GM23338 (cell line): ENCODE data around the gene KNG1. TPM values are rescaled to one million over a fixed set of nuclear protein-coding genes. Genes with fewer than 3 reads are reported as not detected.

ENCODE experiments used
- ATAC-seq: fragments of 200-7000 bp; cut with Tn5 transposase; 3 replicates; pipeline ENCODE4 v1.9.1; 2020
- DNase-seq: peaks from one replicate; pipeline ENCODE4 v3.0.0-alpha.2; 2015; ENCODE audit warnings: low spot score
- H2AFZ ChIP-seq: fragments of 200-600 bp; sonication (generic); 2 replicates; pipeline ENCODE4 v1.8.0; 2016; ENCODE audit warnings: antibody characterized with exemption, mild to moderate bottlenecking, moderate library complexity
- H3F3A ChIP-seq: fragments of 200-600 bp; sonication (generic); replicated peaks from 2 replicates; pipeline ENCODE4 v1.8.0; 2017; ENCODE audit warnings: antibody characterized with exemption, mixed run types, low read depth
- H3K27ac ChIP-seq: fragments of 200-600 bp; sonication (generic); 2 replicates; pipeline ENCODE4 v1.6.1; 2016; ENCODE audit warnings: low read depth
- H3K27me3 ChIP-seq: fragments of 200-600 bp; sonication (generic); 2 replicates; pipeline ENCODE4 v1.8.0; 2016; ENCODE audit warnings: mild to moderate bottlenecking, mixed run types, moderate library complexity; ENCODE audit not compliant: insufficient read depth
- H3K36me3 ChIP-seq: fragments of 200-600 bp; sonication (generic); 2 replicates; pipeline ENCODE4 v1.8.0; 2016; ENCODE audit warnings: mild to moderate bottlenecking; ENCODE audit not compliant: insufficient read depth
- H3K4me1 ChIP-seq: fragments of 200-600 bp; sonication (generic); 2 replicates; pipeline ENCODE4 v1.8.0; 2016; ENCODE audit warnings: mild to moderate bottlenecking, moderate library complexity; ENCODE audit not compliant: insufficient read depth
- H3K4me2 ChIP-seq: fragments of 200-600 bp; sonication (generic); 2 replicates; pipeline ENCODE4 v1.7.1; 2017; ENCODE audit warnings: mixed run types
- H3K4me3 ChIP-seq: fragments of 200-600 bp; sonication (generic); 2 replicates; pipeline ENCODE4 v1.6.1; 2016; ENCODE audit warnings: mixed run types
- H3K79me2 ChIP-seq: fragments of 200-600 bp; sonication (generic); replicated peaks from 2 replicates; pipeline ENCODE4 v1.8.0; 2017; ENCODE audit warnings: mild to moderate bottlenecking; ENCODE audit not compliant: insufficient read depth
- H3K9me2 ChIP-seq: fragments of 200-600 bp; sonication (generic); 2 replicates; pipeline ENCODE4 v1.8.0; 2017; ENCODE audit not compliant: insufficient read depth
- H4K20me1 ChIP-seq: fragments of 200-600 bp; sonication (generic); replicated peaks from 2 replicates; pipeline ENCODE4 v1.8.0; 2017; ENCODE audit warnings: mild to moderate bottlenecking; ENCODE audit not compliant: insufficient read depth
- H3K27ac Mint-ChIP-seq: 2 replicates; pipeline ENCODE4 v1.8.0; 2020; ENCODE audit warnings: inconsistent platforms, mild to moderate bottlenecking, moderate library complexity, mixed read lengths
- H3K27me3 Mint-ChIP-seq: 3 replicates; pipeline ENCODE4 v1.8.0; 2022; ENCODE audit warnings: low read depth, mild to moderate bottlenecking, moderate library complexity, mixed read lengths, inconsistent platforms; ENCODE audit not compliant: insufficient read depth, poor library complexity
- H3K36me3 Mint-ChIP-seq: 3 replicates; pipeline ENCODE4 v1.8.0; 2021; ENCODE audit warnings: low read depth, mild to moderate bottlenecking, inconsistent platforms, moderate library complexity, mixed read lengths
- H3K4me1 Mint-ChIP-seq: 3 replicates; pipeline ENCODE4 v1.8.0; 2020; ENCODE audit warnings: mild to moderate bottlenecking, inconsistent platforms, mixed read lengths
- H3K4me3 Mint-ChIP-seq: 3 replicates; pipeline ENCODE4 v1.8.0; 2021; ENCODE audit warnings: moderate library complexity, mild to moderate bottlenecking, inconsistent platforms, mixed read lengths
- H3K9me3 Mint-ChIP-seq: 3 replicates; pipeline ENCODE4 v1.8.0; 2020; ENCODE audit warnings: moderate library complexity, mild to moderate bottlenecking, inconsistent platforms, mixed read lengths
- ETS1 ChIP-seq: IDR thresholded peaks from 2 replicates; pipeline ENCODE4 v1.6.1; 2016; ENCODE audit warnings: antibody characterized with exemption
- EZH2 ChIP-seq: fragments of 200-600 bp; sonication (generic); IDR thresholded peaks from one replicate; pipeline ENCODE4 v1.8.0; 2017; ENCODE audit warnings: antibody characterized with exemption, mild to moderate bottlenecking, low read depth; ENCODE audit not compliant: unreplicated experiment
- JUNB ChIP-seq: IDR thresholded peaks from one replicate; pipeline ENCODE4 v1.6.1; 2016; ENCODE audit warnings: antibody characterized with exemption; ENCODE audit not compliant: unreplicated experiment
- NANOG ChIP-seq: IDR thresholded peaks from 2 replicates; pipeline ENCODE4 v1.6.1; 2016; ENCODE audit warnings: antibody characterized with exemption, borderline replicate concordance
- STAT1 ChIP-seq: IDR thresholded peaks from one replicate; pipeline ENCODE4 v1.6.1; 2016; ENCODE audit warnings: antibody characterized with exemption; ENCODE audit not compliant: unreplicated experiment
- ZNF462 ChIP-seq: fragments of 250-450 bp; sonication (Bioruptor Pico); IDR thresholded peaks from 2 replicates; pipeline ENCODE4 v1.5.0; 2020; ENCODE audit warnings: mild to moderate bottlenecking, moderate library complexity
- polyA plus RNA-seq: library from polyadenylated mRNA; unstranded; fragments of >200 nt; fragmentation: Nextera tagmentation; extraction: Ambion mirVana; gene quantifications from 2 replicates; pipeline ENCODE4 v1.2.1, GENCODE V29; 2016
- total RNA-seq: library from RNA; depleted of rRNA; stranded (reverse); fragments of >200 nt; shearing (Covaris generic); gene quantifications from 2 replicates; pipeline ENCODE4 v1.2.3, GENCODE V29; 2014

KNG1 gene
- total and polyA plus RNA-seq, 2 experiments from 2014 or later: 0.49 TPM; not detected in 1

GRCh38 chr3:186668426-186668825 lies 48.7 kb upstream of the KNG1 start:
- Mint-ChIP-seq H3K36me3 (no peaks in the 10 kb centered on the region), H3K4me1 (peaks cover 32% of the 10 kb centered on the region), H3K27ac (no peak overlapping the region), H3K9me3 (no peaks in the 10 kb centered on the region; the same call in 2 of the 3 replicates), H3K27me3 (peaks cover 5% of the 10 kb centered on the region), H3K4me3 (no peak overlapping the region)
- Histone ChIP-seq H3K9me2 (peaks cover 17% of the 10 kb centered on the region), H3K4me3 (no peak overlapping the region), H3K27ac (no peak overlapping the region), H3K4me2 (no peak overlapping the region), H3K36me3 (no peaks in the 10 kb centered on the region), H3K79me2 (no peaks in the 10 kb centered on the region), H3K4me1 (peaks cover 31% of the 10 kb centered on the region), H3F3A (no peaks in the 10 kb centered on the region), H2AFZ (no peak overlapping the region), H3K27me3 (no peaks in the 10 kb centered on the region), H4K20me1 (no peaks in the 10 kb centered on the region)
- ATAC-seq: no peak
- DNase-seq: no peak
- TF ChIP-seq ZNF462 (CRISPR knock-in tag) (no peak), STAT1 (no peak), ETS1 (no peak), JUNB (no peak), NANOG (no peak), EZH2 (no peak)
